Muscle of back (tissue), 13 donors: ENCODE data around the gene EML2. TPM values are rescaled to one million over a fixed set of nuclear protein-coding genes. Genes with fewer than 3 reads are reported as not detected.
"Not testable (repeated sequence)": the region's sequence is repeated elsewhere in the genome, so short reads cannot be mapped to it uniquely, and the experiment has no call there.

Experiments used
- DNase-seq, 3 donors: peaks; one replicate each; pipeline versions ENCODE4 v3.0.0 to v3.0.0-alpha.2; 2013
- long read RNA-seq, 9 donors: transcript quantifications; one replicate each; lab custom pipeline, GENCODE V29; 2026
- polyA plus RNA-seq, 10 donors: library from polyadenylated mRNA; unstranded; fragments of 120-200 nt; gene quantifications; one replicate each; pipeline ENCODE4 v1.2.1, GENCODE V29; 2013; ENCODE audit not compliant: insufficient read length in 10 of 10

Gene EML2, protein sequence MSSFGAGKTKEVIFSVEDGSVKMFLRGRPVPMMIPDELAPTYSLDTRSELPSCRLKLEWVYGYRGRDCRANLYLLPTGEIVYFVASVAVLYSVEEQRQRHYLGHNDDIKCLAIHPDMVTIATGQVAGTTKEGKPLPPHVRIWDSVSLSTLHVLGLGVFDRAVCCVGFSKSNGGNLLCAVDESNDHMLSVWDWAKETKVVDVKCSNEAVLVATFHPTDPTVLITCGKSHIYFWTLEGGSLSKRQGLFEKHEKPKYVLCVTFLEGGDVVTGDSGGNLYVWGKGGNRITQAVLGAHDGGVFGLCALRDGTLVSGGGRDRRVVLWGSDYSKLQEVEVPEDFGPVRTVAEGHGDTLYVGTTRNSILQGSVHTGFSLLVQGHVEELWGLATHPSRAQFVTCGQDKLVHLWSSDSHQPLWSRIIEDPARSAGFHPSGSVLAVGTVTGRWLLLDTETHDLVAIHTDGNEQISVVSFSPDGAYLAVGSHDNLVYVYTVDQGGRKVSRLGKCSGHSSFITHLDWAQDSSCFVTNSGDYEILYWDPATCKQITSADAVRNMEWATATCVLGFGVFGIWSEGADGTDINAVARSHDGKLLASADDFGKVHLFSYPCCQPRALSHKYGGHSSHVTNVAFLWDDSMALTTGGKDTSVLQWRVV
- polyA plus RNA-seq: 10 to 100 TPM in 5 of 10 donors, 1 to 10 TPM in 5; 8.2 to 18.0 (median 10.1) TPM
- long read RNA-seq, donor 1, partial matches to known transcripts: 0 of 1 reads
- long read RNA-seq, donor 1, other reads (novel, unspliced or antisense): 0 of 1 reads
- long read RNA-seq, donor 2, partial matches to known transcripts: 0 of 1 reads
- long read RNA-seq, donor 2, other reads (novel, unspliced or antisense): 0 of 1 reads
- long read RNA-seq, donor 3, partial matches to known transcripts: 0 of 2 reads
- long read RNA-seq, donor 3, other reads (novel, unspliced or antisense): 0 of 2 reads
- long read RNA-seq, donor 4: 0 reads
- long read RNA-seq, donor 5: 0 reads
- long read RNA-seq, donor 6, partial matches to known transcripts: 0 of 3 reads
- long read RNA-seq, donor 6, other reads (novel, unspliced or antisense): 0 of 3 reads
- long read RNA-seq, donor 7, partial matches to known transcripts: 0 of 2 reads
- long read RNA-seq, donor 7, other reads (novel, unspliced or antisense): 0 of 2 reads
- long read RNA-seq, donor 8: 0 reads
- long read RNA-seq, donor 9: 0 reads

DNA sequence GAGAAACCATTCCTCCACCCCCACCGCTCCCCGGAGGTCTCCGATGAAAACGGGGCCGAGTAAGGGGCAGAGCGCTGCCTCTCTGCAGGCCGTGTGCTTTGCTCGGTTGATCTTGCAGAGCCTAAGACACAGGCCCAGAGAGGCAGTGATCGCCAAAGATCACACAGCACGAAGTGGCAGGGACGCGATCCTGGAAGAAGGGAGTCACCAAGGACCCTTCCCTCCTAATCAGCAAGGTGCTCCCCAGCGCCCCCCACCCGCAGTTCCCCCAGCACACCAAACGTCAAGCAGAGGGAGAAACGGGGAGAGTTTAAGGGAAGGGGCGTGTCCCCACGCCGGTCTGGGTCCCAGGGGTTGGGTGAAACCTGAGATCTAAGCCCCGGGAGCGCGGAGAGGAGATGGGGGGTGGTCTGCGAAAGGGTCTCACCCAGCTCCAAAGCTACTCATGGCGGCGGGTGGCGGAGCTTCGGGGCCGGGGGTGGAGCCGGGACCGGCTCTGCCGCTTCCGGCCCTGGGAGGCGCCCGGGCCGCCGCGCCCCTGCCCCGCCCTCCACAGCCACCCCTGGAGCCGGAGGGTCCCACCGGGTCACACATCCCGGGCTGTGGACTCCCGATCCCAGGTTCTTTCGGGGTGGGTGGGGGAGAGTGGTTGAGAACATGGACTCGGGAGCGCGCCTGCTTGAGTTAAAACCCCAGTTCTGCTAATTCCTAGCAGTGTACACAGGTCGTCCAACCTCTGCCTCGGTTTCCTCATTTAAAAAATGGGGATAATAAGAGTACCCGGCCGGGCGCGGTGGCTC, at the start of gene EML2:
Gene EML2 (minus strand): TSS at position 468 of the 800 bp plus-strand sequence. CDS start 21 bp downstream, at position 447.
- peak in 2 of 3 donors; percentile 20 to 59 for DNase-seq

DNA sequence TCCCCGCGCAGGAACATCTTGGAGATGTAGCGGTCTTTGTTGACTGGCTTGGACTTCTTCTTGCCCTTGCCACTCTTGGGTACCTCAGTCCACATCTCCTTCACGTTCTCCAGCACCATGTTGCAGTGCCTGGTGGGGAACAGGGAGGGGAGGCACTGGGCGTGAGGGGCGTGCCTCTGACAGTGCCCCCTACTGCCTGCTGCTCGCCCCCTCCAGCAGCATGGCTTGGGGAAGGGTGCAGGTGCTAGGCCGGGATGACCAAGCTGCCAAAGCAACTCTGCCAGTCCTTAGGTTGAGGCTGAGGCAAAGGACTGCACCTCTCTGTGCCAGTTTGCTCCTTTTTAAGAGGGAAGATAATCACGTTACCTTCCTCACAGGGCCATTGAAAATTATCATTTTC, 48.4 kb upstream of the EML2 start:
- no peak for DNase-seq

DNA sequence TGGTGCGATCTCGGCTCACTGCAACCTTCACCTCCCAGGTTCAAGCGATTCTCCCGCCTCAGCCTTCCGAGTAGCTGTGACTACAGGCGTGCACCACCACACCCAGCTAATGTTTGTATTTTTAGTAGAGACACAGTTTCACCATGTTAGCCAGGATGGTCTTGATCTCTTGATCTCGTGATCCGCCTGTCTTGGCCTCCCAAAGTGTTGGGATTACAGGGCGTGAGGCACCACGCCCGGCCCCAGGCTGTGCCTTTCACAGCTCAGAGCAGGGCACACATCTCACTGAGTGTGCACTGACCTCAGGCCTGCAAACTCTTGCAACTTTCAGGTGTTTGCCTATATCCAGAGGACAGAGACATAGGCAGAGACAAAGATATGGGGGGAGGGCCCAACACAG, 45.8 kb upstream of the EML2 start:
- not testable (repeated sequence) for DNase-seq

DNA sequence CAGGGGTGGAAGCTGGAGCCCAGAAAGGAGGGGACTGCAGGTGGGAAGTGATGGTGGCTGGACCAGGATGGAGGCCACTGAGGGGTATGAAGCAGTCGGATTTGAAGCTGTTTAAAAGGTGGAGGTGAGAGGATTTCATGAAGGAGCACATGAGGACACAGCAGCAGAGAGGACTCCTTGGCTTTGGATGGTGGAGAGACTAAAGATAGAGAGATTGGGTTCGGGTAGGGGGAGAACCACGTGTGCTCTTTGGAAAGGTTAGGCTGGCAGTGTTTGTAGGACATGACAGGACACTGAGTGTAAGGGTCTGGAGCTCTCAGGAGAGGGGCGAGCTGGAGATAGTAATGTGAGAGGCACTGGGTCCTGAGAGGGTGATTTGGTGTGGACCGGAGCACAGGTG, 43.7 kb upstream of the EML2 start:
- DNase-seq: no peak

DNA sequence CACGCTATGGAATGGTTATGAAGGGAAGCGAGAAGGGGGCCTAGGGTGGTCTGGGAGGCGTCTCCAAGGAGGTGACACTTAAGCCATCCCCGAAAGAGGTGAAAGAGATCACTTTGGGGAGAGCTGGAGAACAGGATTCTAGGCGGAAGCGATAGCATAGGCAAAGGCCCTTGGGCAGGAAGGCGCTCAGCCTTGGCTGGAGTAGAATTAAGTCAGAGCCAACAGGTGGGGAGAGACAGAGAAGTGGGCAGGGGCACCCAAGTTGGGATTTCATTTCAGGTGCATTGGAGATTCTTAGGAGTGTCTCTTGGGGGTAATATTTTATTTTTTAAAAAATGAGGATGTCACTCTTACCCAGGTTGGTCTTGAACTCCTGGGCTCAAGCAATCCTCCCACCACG, 42.9 kb upstream of the EML2 start:
- DNase-seq: no peak

DNA sequence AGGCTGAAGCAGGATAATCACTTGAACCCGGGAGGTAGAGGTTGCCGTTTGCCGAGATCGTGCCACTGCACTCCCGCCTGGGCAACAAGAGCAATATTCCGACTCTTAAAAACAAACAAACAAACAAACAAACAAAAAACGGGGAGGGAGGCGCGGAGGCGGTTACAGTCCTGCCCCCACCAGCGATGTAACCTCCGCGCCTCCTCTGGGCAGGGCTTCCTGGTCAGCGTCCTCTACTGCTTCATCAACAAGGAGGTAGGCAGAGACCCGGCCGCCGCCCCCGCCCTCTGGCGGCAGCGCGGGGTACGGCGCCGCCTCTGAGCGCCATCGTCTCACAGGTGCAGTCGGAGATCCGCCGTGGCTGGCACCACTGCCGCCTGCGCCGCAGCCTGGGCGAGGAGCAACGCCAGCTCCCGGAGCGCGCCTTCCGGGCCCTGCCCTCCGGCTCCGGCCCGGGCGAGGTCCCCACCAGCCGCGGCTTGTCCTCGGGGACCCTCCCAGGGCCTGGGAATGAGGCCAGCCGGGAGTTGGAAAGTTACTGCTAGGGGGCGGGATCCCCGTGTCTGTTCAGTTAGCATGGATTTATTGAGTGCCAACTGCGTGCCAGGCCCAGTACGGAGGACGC, 42.3 kb upstream of the EML2 start:
- DNase-seq: peak; percentile 49 to 85 (median 77)

DNA sequence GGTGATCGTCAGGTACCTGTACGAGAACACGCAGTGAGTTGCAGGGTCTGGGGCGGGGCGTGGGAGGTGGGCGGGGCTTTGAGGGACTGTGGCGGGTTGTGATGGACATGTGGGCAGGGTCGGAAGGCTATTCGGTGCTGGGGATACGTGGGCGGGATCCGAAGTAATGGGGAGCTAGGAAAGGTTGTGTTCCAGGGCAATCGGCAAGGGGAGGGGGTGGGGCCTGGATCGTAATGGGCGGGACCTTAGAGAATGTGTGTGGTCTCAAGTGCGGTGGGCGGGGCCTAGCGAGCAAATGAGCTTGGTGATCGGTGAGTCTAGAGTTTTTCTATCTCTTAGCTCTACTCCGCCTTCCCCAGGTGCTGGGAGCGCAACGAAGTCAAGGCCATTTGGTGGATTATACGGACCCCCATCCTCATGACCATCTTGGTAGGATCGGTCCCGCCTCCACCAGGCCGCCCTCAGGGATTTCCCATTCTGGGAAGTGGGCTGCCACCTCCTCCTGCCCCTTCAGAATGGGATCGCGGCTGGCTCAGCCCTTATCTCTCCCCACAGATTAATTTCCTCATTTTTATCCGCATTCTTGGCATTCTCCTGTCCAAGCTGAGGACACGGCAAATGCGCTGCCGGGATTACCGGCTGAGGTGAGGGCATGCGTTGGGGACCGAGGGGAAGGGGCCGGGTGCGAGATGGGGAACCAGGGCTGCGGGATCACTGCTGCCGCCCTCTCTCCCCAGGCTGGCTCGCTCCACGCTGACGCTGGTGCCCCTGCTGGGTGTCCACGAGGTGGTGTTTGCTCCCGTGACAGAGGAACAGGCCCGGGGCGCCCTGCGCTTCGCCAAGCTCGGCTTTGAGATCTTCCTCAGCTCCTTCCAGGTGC, 38.4 kb upstream of the EML2 start:
- peak in 1 of 3 donors; percentile 48 for DNase-seq

DNA sequence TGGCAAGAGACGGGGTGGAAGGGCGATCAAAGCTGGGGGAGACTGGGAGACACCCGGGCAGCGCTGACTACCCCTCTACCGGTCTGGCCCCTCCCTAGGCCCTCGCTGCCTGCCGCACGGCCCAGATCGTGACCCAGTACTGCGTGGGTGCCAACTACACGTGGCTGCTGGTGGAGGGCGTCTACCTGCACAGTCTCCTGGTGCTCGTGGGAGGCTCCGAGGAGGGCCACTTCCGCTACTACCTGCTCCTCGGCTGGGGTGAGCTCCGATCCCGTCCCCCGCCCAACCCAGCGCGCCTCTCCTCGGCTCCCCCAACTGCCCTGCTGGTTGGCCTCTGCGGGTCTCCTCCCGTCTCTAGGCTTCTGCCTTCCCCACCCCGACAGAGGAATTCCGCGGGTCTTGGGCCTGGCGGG, 37.7 kb upstream of the EML2 start:
- DNase-seq: no peak

DNA sequence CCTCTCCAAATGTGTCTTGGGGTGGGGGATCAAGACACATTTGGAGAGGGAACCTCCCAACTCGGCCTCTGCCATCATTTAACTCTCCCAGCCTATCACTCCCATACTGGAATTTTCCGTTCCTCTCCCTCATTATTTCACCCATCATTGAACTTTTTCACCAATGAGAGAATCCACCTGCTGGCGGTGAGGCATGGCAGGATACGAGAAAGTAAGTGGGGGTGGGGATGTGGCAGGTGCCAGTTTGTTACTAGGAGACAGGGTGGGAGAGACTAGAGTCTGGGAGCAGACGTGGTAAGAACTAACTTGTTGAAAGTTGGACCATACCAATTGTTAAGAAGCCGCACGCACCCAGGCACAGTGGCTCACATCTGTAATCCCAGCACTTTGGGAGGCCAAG, 35.7 kb upstream of the EML2 start:
- no peak for DNase-seq

DNA sequence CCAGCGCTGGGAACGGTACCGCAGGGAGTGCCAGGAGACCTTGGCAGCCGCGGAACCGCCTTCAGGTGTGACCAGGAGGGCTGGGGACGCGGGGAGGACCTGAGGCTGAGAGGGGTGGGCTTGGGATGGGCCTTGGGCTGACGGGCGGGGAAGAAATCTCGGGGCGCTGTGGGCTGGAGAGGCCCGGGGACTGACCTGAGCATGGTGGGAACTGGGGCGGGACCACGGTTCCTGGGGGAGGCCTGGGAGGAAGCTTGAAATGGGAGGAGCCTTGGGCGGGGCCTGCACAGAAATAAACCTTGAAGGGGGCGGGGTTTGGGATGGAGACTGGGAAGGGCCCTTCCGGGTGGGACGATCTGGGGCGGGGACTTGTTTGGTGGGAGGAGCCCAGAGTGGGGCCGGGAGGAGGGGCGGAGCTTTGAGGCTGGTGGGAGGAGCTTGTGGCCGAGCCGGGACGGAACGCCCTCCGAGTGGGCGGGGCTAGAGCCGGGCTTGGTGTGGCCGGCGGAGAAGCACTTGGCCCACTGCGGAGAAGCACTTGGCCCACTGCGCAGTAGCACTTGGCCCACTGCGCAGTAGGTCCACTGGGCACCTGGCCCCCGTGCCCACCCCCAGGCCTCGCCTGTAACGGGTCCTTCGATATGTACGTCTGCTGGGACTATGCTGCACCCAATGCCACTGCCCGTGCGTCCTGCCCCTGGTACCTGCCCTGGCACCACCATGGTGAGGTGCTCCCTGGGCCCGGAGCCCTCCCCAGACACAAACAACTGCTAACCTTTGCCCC, 31.7 kb upstream of the EML2 start:
- peak in 1 of 3 donors; percentile 42 for DNase-seq

DNA sequence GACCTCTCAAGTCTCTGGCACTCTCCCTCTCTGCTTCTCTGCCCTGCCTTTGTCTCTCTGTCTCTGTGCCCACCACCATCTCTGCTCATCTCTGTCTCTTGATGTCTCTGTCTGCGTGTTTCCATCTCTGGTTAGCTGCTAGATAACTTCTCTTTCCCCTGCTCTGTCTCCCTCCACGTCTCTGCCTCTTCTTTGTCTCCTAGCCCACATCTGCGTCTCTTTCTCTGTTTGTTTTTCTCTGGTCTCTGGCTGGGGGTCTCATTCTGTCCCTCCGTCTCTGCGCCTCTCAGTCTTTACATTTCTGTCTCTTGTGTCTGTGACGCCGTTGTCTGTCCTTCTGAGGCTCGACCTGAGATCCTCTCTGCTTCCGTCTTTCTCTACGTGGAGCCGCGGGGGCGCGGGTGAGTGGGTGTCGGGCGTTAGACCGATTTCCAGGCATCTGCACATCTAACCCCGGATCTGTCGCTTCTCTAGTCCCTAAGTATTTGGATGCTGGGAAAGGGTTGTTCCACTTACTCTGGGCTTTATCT, 29.2 kb upstream of the EML2 start:
- no peak for DNase-seq

DNA sequence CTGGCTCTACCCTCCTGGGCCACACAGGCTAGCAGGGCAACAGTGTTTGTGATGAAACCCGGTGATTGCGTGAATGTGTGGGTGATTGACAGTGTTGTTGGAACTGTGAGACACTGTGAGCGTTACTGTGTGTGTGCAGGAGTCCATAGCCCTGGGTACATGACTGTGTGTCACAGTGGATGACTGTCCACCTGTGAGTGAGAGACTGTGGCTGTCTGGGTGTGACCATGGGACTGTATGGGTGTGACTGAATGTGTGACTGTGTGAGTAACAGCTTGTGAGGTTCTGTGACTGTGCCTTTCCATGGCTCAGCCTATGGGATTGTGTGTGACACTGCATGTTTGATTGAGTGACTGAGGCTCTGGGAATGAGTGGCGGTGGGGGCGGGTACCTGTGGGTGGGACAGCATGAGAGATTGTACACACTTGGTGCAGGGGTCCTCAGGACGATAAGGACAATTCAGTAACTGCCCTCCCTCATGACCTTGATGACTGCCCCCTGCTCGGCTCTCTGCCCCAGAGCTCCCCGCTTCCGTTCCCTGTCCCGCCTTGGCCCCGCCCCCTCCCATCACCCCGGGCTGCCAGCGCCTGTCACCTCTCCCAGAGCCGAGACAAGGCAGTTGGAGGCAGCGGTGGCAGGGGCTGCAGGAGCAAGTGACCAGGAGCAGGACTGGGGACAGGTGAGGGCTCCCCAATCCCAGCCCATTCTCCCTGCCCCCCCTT, 28.6 kb upstream of the EML2 start, which contains the start of gene GIPR:
Gene GIPR (plus strand): TSS at position 602 of the 722 bp plus-strand sequence. CDS start 1,300 bp downstream, outside the sequence.
- DNase-seq: no peak

DNA sequence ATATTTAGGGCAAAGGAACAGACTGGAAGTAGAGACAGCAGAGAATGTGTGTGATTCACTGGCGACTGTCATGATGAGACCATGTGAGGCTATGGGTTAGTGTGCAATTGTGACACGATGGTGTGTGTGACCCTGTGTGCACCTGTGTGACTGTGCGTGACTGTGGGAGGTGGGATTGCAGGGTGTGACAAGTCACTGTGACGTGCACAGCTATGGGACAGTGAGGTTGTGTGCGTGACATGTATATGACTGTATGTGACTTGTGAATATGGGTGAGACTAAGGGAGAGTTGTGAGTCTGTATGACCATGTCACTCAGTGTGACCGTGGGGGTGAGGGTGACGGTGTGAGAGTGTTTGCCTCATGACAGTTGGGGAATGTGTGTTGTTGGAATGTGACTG, 25.4 kb upstream of the EML2 start:
- no peak for DNase-seq

DNA sequence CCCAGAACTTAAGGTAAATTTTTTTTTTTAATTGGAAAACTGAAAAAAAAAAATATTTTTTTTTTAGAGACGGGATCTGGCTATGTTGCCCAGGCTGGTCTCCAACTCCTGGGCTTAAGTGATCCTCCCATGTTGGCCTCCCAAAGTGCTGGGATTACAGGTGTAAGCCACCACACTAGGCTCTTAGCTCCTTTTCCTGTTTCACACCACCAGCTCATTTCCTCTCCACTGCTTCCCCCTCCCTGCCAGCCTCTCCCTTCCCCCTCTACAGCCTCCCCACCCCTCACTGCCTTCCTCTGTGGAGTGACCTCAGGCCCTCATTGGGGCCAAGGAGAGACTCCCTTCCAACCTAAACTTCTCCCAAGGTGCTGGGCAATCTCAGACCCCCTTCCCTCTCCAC, 24.6 kb upstream of the EML2 start:
- DNase-seq: no peak

DNA sequence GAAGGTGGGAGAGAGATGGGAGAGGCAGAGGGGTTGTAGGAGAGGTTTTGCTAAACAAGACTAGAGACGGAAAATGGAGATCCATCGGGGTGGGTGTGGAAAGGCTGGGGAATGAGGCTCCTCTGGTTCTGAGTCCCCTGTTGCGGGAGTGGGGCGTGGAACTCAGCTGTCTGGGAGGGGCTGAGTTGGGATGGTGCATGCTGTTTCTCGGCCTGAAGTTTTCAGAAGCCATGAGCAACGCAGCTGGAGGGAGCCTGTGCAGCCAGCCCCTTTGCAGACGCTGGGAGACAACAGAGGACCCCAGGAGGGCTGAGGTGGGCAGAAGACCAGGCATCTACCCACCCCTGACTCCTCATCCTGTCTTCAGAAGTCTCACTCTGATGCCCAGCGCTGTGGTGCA, 21.4 kb upstream of the EML2 start:
- no peak for DNase-seq

DNA sequence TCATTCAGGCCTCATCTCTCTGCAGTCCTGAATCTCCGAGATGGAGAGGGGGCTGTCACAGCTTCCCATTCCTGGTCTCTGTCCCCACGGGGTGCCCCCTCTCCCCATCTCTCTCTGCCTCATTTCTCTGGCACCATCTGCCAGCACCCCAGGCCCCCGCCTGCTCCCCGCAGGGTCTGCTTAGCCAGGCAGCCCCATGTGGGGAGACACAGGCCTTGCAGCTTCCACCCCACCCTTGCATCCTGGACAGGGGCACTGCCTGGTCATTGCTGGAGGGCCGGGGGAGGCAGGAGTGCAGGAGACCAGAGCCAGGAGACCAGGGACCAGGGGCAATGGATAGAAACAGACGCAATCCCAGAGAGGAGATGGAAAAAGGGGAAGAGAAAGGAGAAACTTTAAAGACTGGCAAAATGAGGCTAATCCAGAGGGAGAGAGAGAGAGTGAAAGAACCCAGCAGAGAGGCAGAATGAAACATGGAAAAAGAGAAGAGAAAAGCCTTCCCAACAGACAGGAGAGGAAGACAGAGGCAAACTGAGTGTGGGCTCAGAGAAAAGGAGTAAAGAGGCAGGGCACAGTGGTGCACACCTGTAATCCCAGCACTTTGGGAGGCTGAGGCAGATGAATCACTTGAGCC, 20.0 kb upstream of the EML2 start:
- no peak for DNase-seq

DNA sequence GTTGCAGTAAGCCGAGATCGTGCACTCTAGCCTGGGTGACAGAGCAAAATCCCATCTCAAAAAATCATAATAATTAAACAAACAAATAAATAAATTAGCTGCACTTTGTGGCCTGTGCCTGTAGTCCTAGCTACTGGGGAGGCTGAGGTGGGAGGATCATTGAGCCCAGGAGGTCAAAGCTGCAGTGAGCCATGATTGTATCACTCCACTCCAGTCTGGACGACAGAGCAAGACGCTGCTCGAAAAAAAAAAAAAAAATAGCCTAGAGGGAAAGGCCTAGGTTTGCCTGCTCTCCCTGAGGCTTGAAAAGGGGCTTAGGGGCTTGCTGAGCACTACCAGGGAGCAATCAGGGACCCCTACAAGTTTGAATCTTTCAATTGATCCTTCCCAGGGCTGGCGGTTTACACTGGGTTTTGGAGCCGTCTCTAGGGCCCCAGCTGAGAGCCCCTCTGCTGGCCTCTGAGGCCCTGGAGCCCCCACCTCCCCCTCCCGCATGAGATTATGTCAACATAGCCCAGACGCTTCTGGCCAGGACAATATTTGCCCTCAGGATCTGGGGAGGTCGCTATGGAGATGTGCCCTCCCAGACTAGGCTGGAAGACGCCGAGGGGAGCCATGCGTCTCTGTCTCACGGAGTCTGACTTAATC, 18.4 kb upstream of the EML2 start:
- DNase-seq: no peak
